Tibial artery (tissue), 4 donors: ENCODE results near the gene POLR1H.

Experiments
- DNase-seq, 2 donors: peaks; one replicate each; pipeline ENCODE4 v3.0.0-alpha.2; 2019
- H3K27ac ChIP-seq, 2 donors: fragments of 200-600 bp; sonication (generic) in 1 of 2; 1 replicate in 1 of 2; 2 replicates in 1 of 2; pipeline ENCODE4 v1.5.1; 2018 to 2019; ENCODE audit warnings: mild to moderate bottlenecking in 1 of 2
- H3K27me3 ChIP-seq, 2 donors: fragments of 200-600 bp; sonication (generic) in 1 of 2; one replicate each; pipeline versions ENCODE4 v1.5.1 to v1.6.0; 2016 to 2019
- H3K36me3 ChIP-seq, 3 donors: fragments of 200-600 bp; sonication (generic) in 2 of 3; one replicate each; pipeline ENCODE4 v1.5.1; 2016 to 2019; ENCODE audit warnings: mild to moderate bottlenecking in 2 of 3
- H3K4me1 ChIP-seq, 4 donors: fragments of 200-600 bp; sonication (generic) in 2 of 4; 1 replicate in 3 of 4; 2 replicates in 1 of 4; pipeline ENCODE4 v1.5.1; 2016 to 2019
- H3K4me3 ChIP-seq, 2 donors: fragments of 200-600 bp; sonication (generic) in 1 of 2; 1 replicate in 1 of 2; 2 replicates in 1 of 2; pipeline ENCODE4 v1.5.1; 2018 to 2019; ENCODE audit warnings: mild to moderate bottlenecking in 2 of 2
- H3K9me3 ChIP-seq, 3 donors: fragments of 200-600 bp; sonication (generic) in 1 of 3; one replicate each; pipeline ENCODE4 v1.5.1; 2016 to 2019
- CTCF ChIP-seq, 2 experiments: fragments of 200-600 bp in 1 of 2; fragments of 450-650 bp in 1 of 2; IDR thresholded peaks; one replicate each; pipeline ENCODE4 v1.5.1; 2017 to 2019; ENCODE audit warnings: antibody characterized with exemption in 2 of 2, mild to moderate bottlenecking in 1 of 2, moderate library complexity in 1 of 2
- intact Hi-C: fragments of 100-400 bp; cut with DNase I; formaldehyde crosslinking; loops from one replicate; pipeline ENCODE4 v1.15.0; 2023; ENCODE audit warnings: low total_unique reads

Gene POLR1H

GRCh38 chr6:30101444-30102413, 40.7 kb downstream of the POLR1H start:
- Histone ChIP-seq H3K27me3 (peaks cover 0 to 53% of the 10 kb centered on the region in 2 donors), H3K36me3 (no peaks in the 10 kb centered on the region), H3K27ac (peak overlapping the region; percentile 59 to 64), H3K9me3 (no peaks in the 10 kb centered on the region), H3K4me1 (peaks cover 0 to 38% (median 27%) of the 10 kb centered on the region in 4 donors), H3K4me3 (peak overlapping the region; percentile 43 to 57)
- DNase-seq: peak; percentile 88 to 93
- no peak for TF ChIP-seq CTCF (IDR thresholded peaks at IDR 0.05)
- intact Hi-C loops: loop anchor here (5.0 kb wide), 2 partner anchors 34 to 36 kb away; partner anchors contain the start of genes PPP1R11 and TRIM40

DNA sequence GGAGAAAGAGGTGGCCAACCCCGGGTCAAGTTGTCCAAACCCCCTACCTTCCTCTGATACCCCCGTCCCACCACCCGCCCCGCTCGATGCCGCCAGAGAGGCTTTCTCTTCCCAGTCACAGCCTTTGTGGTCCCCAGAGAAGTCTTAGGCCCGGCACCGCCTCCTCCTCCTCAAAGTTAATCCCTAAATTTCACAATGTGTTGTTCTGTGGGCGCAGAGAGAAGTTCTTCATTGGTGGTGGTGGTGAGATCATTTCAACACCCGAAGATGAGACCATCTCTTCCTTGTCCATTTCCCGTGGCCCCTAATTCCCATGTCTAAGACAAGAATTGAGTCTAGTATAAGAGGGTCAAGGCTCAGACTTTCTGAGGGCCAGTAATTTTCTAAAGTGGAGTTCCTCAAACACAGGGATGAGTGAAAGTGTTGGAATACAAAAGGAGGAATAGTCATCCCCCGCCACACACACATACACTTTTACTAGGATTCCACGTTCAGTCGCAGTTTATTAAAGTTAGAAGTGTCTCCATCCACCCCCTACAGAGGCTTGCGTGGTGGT, 41.4 kb downstream of the POLR1H start:
- no peak for TF ChIP-seq CTCF (IDR thresholded peaks at IDR 0.05)
- Histone ChIP-seq H3K4me3 (peak overlapping the region; percentile 43 to 57), H3K36me3 (no peaks in the 10 kb centered on the region), H3K27ac (peak overlapping the region; percentile 59 to 64), H3K27me3 (peaks cover 0 to 53% of the 10 kb centered on the region in 2 donors), H3K4me1 (peaks cover 0 to 38% (median 27%) of the 10 kb centered on the region in 4 donors), H3K9me3 (no peaks in the 10 kb centered on the region)
- peak; percentile 57 to 79 for DNase-seq
- intact Hi-C loops: loop anchor here (5.0 kb wide), 2 partner anchors 35 kb away; partner anchors contain the start of genes PPP1R11 and TRIM40

DNA sequence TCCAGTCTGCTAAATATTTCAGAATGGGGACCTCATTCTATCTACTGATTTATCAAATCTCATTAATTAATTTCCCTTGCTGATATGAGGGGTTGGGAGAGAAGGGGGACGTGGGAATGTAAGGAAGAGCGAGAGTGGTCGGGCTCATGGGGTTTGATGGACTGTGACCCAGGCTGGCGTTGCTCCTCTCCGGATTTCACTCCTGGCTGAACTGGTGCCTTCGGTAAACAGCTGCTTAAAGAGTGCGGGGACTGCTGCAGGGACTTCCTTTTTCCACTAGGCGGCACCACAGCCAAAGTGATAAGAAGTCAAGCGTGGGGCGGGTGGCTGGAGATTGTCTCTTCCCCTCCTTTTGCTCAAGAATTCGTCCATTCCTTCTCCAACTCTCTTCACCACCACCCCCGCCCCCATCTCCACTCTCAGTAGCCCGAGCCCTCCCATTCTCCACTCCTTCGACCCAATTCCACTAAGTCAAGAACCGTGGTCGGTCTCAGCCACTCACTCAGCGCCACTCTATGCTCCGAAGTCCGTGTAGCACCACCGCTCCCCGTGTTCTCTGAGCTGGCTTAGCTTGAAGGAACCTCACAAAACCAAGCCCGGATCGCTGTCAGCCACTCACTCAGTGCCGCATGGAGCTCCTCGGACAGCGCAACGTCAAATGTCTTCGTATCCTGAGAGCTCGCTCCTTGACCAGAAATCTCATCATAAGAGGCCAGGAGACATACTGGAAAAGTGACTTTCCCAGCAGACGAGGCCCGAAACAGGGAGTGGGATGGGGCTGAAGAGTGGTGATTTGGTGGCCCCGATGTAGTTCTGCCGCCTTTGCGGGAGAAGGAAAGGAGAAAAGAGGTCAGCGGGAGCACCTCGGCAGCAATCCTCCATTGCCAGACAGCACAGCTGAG, 42.2 kb downstream of the POLR1H start:
- H3K27me3 ChIP-seq: peaks cover 0 to 51% of the 10 kb centered on the region in 2 donors
- TF ChIP-seq CTCF (IDR thresholded peaks at IDR 0.05): peak; percentile 84 to 88
- intact Hi-C loops: loop anchor here (5.0 kb wide), 2 partner anchors 34 to 36 kb away; partner anchors contain the start of genes PPP1R11 and TRIM40
- peak; percentile 92 for DNase-seq
- H3K4me3 ChIP-seq: peak overlapping the region; percentile 35 to 54
- peaks cover 0 to 38% (median 27%) of the 10 kb centered on the region in 4 donors for H3K4me1 ChIP-seq
- peak overlapping the region; percentile 59 to 64 for H3K27ac ChIP-seq
- H3K36me3 ChIP-seq: no peaks in the 10 kb centered on the region
- no peaks in the 10 kb centered on the region for H3K9me3 ChIP-seq

GRCh38 chr6:30103872-30104179, 42.8 kb downstream of the POLR1H start:
- Histone ChIP-seq H3K9me3 (no peaks in the 10 kb centered on the region), H3K27ac (peak overlapping the region in 1 of 2 donors; percentile 59), H3K4me1 (peaks cover 0 to 38% (median 27%) of the 10 kb centered on the region in 4 donors), H3K36me3 (no peaks in the 10 kb centered on the region), H3K27me3 (peaks cover 0 to 47% of the 10 kb centered on the region in 2 donors), H3K4me3 (peak overlapping the region; percentile 35 to 54)
- DNase-seq: no peak
- TF ChIP-seq CTCF (IDR thresholded peaks at IDR 0.05): no peak
- intact Hi-C loops: loop anchor here (5.0 kb wide), 2 partner anchors 33 to 37 kb away; partner anchors contain the start of genes PPP1R11 and TRIM40

DNA sequence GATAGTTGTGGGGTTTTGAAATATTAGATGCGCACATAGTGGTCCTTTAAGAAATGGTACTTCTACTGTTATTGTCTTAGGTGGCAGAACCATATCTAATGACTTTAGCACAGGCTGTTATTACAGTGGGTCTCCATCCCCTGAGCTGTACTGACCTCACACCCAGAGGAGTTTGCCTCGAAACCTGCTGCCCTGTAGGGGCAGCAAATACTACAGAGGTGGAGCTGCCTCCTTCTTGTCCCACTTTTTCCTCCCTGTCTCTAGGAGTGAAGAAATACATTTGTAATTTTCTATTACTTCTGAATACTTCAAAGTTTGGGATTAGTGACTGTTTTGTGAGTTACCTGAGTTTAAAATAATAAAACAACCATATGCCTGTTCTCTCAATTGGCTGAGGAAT, 43.6 kb downstream of the POLR1H start:
- peaks cover 0 to 46% of the 10 kb centered on the region in 2 donors for H3K27me3 ChIP-seq
- no peak overlapping the region for H3K27ac ChIP-seq
- no peaks in the 10 kb centered on the region for H3K36me3 ChIP-seq
- DNase-seq: no peak
- intact Hi-C loops: loop anchor here (5.0 kb wide), 2 partner anchors 33 to 37 kb away; partner anchors contain the start of genes PPP1R11 and TRIM40
- H3K9me3 ChIP-seq: no peaks in the 10 kb centered on the region
- no peak for TF ChIP-seq CTCF (IDR thresholded peaks at IDR 0.05)
- H3K4me3 ChIP-seq: no peak overlapping the region
- peaks cover 0 to 38% (median 27%) of the 10 kb centered on the region in 4 donors for H3K4me1 ChIP-seq
